HG02973 (cell line): ENCODE data around the gene SLC9A9.
"Not testable (repeated sequence)": the region's sequence is repeated elsewhere in the genome, so short reads cannot be mapped to it uniquely, and the experiment has no call there.

Experiments
- ATAC-seq: cut with Tn5 transposase; IDR thresholded peaks from one replicate; pipeline ENCODE4 v1.9.1; 2021; ENCODE audit warnings: moderate library complexity; ENCODE audit not compliant: unreplicated experiment

Gene SLC9A9

GRCh38 chr3:143698682-143699303 is 149.5 kb downstream of the SLC9A9 start:
- ATAC-seq = no peak

GRCh38 chr3:143697975-143698374 is 150.3 kb downstream of the SLC9A9 start:
- ATAC-seq = no peak

GRCh38 chr3:143695333-143695732 is 152.9 kb downstream of the SLC9A9 start:
- ATAC-seq = not testable (repeated sequence)

- no peak for ATAC-seq
Observed at GRCh38 chr3:143693506-143693905, 154.8 kb downstream of the SLC9A9 start.

- ATAC-seq = no peak
Observed at GRCh38 chr3:143686638-143687197, 161.6 kb downstream of the SLC9A9 start.

GRCh38 chr3:143685491-143685890 is 162.8 kb downstream of the SLC9A9 start:
- ATAC-seq = no peak

- ATAC-seq = no peak
Observed at GRCh38 chr3:143677430-143677829, 170.8 kb downstream of the SLC9A9 start.

GRCh38 chr3:143676747-143677146 is 171.5 kb downstream of the SLC9A9 start:
- no peak for ATAC-seq

GRCh38 chr3:143676021-143676420 is 172.2 kb downstream of the SLC9A9 start:
- no peak for ATAC-seq

- ATAC-seq = peak; percentile 54
Observed at GRCh38 chr3:143674100-143674968, 173.9 kb downstream of the SLC9A9 start.

- ATAC-seq = no peak
Observed at GRCh38 chr3:143672396-143673165, 175.7 kb downstream of the SLC9A9 start.

- ATAC-seq = no peak
Observed at GRCh38 chr3:143671626-143672025, 176.6 kb downstream of the SLC9A9 start.

- ATAC-seq = peak; percentile 93
Observed at GRCh38 chr3:143668924-143669790, 179.1 kb downstream of the SLC9A9 start.

GRCh38 chr3:143668385-143668784 is 179.9 kb downstream of the SLC9A9 start:
- ATAC-seq = no peak

GRCh38 chr3:143661677-143662076 is 186.6 kb downstream of the SLC9A9 start:
- ATAC-seq = no peak

GRCh38 chr3:143658861-143659260 is 189.4 kb downstream of the SLC9A9 start:
- ATAC-seq = no peak

- no peak for ATAC-seq
Observed at GRCh38 chr3:143658116-143658515, 190.2 kb downstream of the SLC9A9 start.

GRCh38 chr3:143657391-143657790 is 190.9 kb downstream of the SLC9A9 start:
- no peak for ATAC-seq

GRCh38 chr3:143654906-143655305 is 193.4 kb downstream of the SLC9A9 start:
- no peak for ATAC-seq

- no peak for ATAC-seq
Observed at GRCh38 chr3:143653935-143654334, 194.3 kb downstream of the SLC9A9 start.
